ENCODE results near the gene STPG2.
"Not testable (repeated sequence)": the region's sequence is repeated elsewhere in the genome, so short reads cannot be mapped to it uniquely, and the experiment has no call there.

Gene STPG2

GRCh38 chr4:97950836-97951235, 192.4 kb downstream of the STPG2 start:
- no peak overlapping the region for H3K9ac ChIP-seq (ENCODE audit: low read depth, low read length)
- no peaks in the 10 kb centered on the region for H3K27me3 ChIP-seq (ENCODE audit: control insufficient read depth, insufficient read depth, low read length)

GRCh38 chr4:97942951-97943350, 200.3 kb downstream of the STPG2 start:
- Histone ChIP-seq H3K9me3 (ENCODE audit: control insufficient read depth, insufficient read depth, low read length) (peaks cover 8% of the 10 kb centered on the region; the same call in 1 of the 2 replicates), H3K27me3 (ENCODE audit: control insufficient read depth, insufficient read depth, low read length) (no peaks in the 10 kb centered on the region), H3K4me3 (ENCODE audit: low read depth, low read length) (no peak overlapping the region), H3K27ac (ENCODE audit: low read depth, low read length) (no peak overlapping the region), H3K36me3 (ENCODE audit: control insufficient read depth, insufficient read depth, low read length) (no peaks in the 10 kb centered on the region), H3K4me1 (ENCODE audit: control insufficient read depth, insufficient read depth, low read length) (no peaks in the 10 kb centered on the region), H3K9ac (ENCODE audit: low read depth, low read length) (no peak overlapping the region)

More at GRCh38 chr4:97950836-97951235, 192.4 kb downstream of the STPG2 start:
- H3K4me3 ChIP-seq (ENCODE audit: low read depth, low read length) = no peak overlapping the region
- no peak overlapping the region for H3K27ac ChIP-seq (ENCODE audit: low read depth, low read length)
- peaks cover 2% of the 10 kb centered on the region for H3K9me3 ChIP-seq (ENCODE audit: control insufficient read depth, insufficient read depth, low read length)
- no peaks in the 10 kb centered on the region for H3K36me3 ChIP-seq (ENCODE audit: control insufficient read depth, insufficient read depth, low read length)
- no peaks in the 10 kb centered on the region for H3K4me1 ChIP-seq (ENCODE audit: control insufficient read depth, insufficient read depth, low read length)

- H3K27me3 ChIP-seq (ENCODE audit: control insufficient read depth, insufficient read depth, low read length) = no peaks in the 10 kb centered on the region
- peaks cover 8% of the 10 kb centered on the region; the same call in 1 of the 2 replicates for H3K9me3 ChIP-seq (ENCODE audit: control insufficient read depth, insufficient read depth, low read length)
- H3K27ac ChIP-seq (ENCODE audit: low read depth, low read length) = no peak overlapping the region
- H3K4me1 ChIP-seq (ENCODE audit: control insufficient read depth, insufficient read depth, low read length) = no peaks in the 10 kb centered on the region
- H3K4me3 ChIP-seq (ENCODE audit: low read depth, low read length) = no peak overlapping the region
- H3K36me3 ChIP-seq (ENCODE audit: control insufficient read depth, insufficient read depth, low read length) = no peaks in the 10 kb centered on the region
- H3K9ac ChIP-seq (ENCODE audit: low read depth, low read length) = no peak overlapping the region
Observed at GRCh38 chr4:97942137-97942536, 201.1 kb downstream of the STPG2 start.

- Histone ChIP-seq H3K27ac (ENCODE audit: low read depth, low read length) (no peak overlapping the region), H3K4me1 (ENCODE audit: control insufficient read depth, insufficient read depth, low read length) (no peaks in the 10 kb centered on the region), H3K36me3 (ENCODE audit: control insufficient read depth, insufficient read depth, low read length) (no peaks in the 10 kb centered on the region), H3K27me3 (ENCODE audit: control insufficient read depth, insufficient read depth, low read length) (no peaks in the 10 kb centered on the region), H3K9ac (ENCODE audit: low read depth, low read length) (no peak overlapping the region), H3K4me3 (ENCODE audit: low read depth, low read length) (no peak overlapping the region), H3K9me3 (ENCODE audit: control insufficient read depth, insufficient read depth, low read length) (peaks cover 8% of the 10 kb centered on the region; the same call in 1 of the 2 replicates)
Observed at GRCh38 chr4:97938141-97938540, 205.1 kb downstream of the STPG2 start.

- Histone ChIP-seq H3K27ac (ENCODE audit: low read depth, low read length) (no peak overlapping the region), H3K4me1 (ENCODE audit: control insufficient read depth, insufficient read depth, low read length) (no peaks in the 10 kb centered on the region), H3K9me3 (ENCODE audit: control insufficient read depth, insufficient read depth, low read length) (no peaks in the 10 kb centered on the region)
Observed at GRCh38 chr4:97924341-97924958, 218.8 kb downstream of the STPG2 start.

GRCh38 chr4:97923096-97923495, 220.2 kb downstream of the STPG2 start:
- Histone ChIP-seq H3K4me3 (ENCODE audit: low read depth, low read length) (no peak overlapping the region), H3K36me3 (ENCODE audit: control insufficient read depth, insufficient read depth, low read length) (no peaks in the 10 kb centered on the region), H3K27ac (ENCODE audit: low read depth, low read length) (no peak overlapping the region), H3K9ac (ENCODE audit: low read depth, low read length) (no peak overlapping the region), H3K27me3 (ENCODE audit: control insufficient read depth, insufficient read depth, low read length) (no peaks in the 10 kb centered on the region), H3K9me3 (ENCODE audit: control insufficient read depth, insufficient read depth, low read length) (no peaks in the 10 kb centered on the region), H3K4me1 (ENCODE audit: control insufficient read depth, insufficient read depth, low read length) (no peaks in the 10 kb centered on the region)

More at GRCh38 chr4:97924341-97924958, 218.8 kb downstream of the STPG2 start:
- Histone ChIP-seq H3K27me3 (ENCODE audit: control insufficient read depth, insufficient read depth, low read length) (no peaks in the 10 kb centered on the region), H3K4me3 (ENCODE audit: low read depth, low read length) (no peak overlapping the region), H3K9ac (ENCODE audit: low read depth, low read length) (no peak overlapping the region), H3K36me3 (ENCODE audit: control insufficient read depth, insufficient read depth, low read length) (no peaks in the 10 kb centered on the region)

- no peaks in the 10 kb centered on the region for H3K4me1 ChIP-seq (ENCODE audit: control insufficient read depth, insufficient read depth, low read length)
- H3K27ac ChIP-seq (ENCODE audit: low read depth, low read length) = no peak overlapping the region
- H3K9me3 ChIP-seq (ENCODE audit: control insufficient read depth, insufficient read depth, low read length) = no peaks in the 10 kb centered on the region
- no peak overlapping the region for H3K4me3 ChIP-seq (ENCODE audit: low read depth, low read length)
- no peaks in the 10 kb centered on the region for H3K36me3 ChIP-seq (ENCODE audit: control insufficient read depth, insufficient read depth, low read length)
- H3K9ac ChIP-seq (ENCODE audit: low read depth, low read length) = no peak overlapping the region
- H3K27me3 ChIP-seq (ENCODE audit: control insufficient read depth, insufficient read depth, low read length) = no peaks in the 10 kb centered on the region
Observed at GRCh38 chr4:97917115-97917514, 226.2 kb downstream of the STPG2 start.

- Histone ChIP-seq H3K27me3 (ENCODE audit: control insufficient read depth, insufficient read depth, low read length) (no peaks in the 10 kb centered on the region), H3K27ac (ENCODE audit: low read depth, low read length) (no peak overlapping the region), H3K4me1 (ENCODE audit: control insufficient read depth, insufficient read depth, low read length) (peaks cover 2% of the 10 kb centered on the region), H3K4me3 (ENCODE audit: low read depth, low read length) (no peak overlapping the region), H3K9me3 (ENCODE audit: control insufficient read depth, insufficient read depth, low read length) (no peaks in the 10 kb centered on the region), H3K36me3 (ENCODE audit: control insufficient read depth, insufficient read depth, low read length) (no peaks in the 10 kb centered on the region), H3K9ac (ENCODE audit: low read depth, low read length) (no peak overlapping the region)
Observed at GRCh38 chr4:97912156-97912555, 231.1 kb downstream of the STPG2 start.

- H3K9ac ChIP-seq (ENCODE audit: low read depth, low read length) = no peak overlapping the region
- H3K9me3 ChIP-seq (ENCODE audit: control insufficient read depth, insufficient read depth, low read length) = no peaks in the 10 kb centered on the region
- H3K36me3 ChIP-seq (ENCODE audit: control insufficient read depth, insufficient read depth, low read length) = no peaks in the 10 kb centered on the region
- H3K4me3 ChIP-seq (ENCODE audit: low read depth, low read length) = no peak overlapping the region
- no peak overlapping the region for H3K27ac ChIP-seq (ENCODE audit: low read depth, low read length)
- peaks cover 2% of the 10 kb centered on the region for H3K4me1 ChIP-seq (ENCODE audit: control insufficient read depth, insufficient read depth, low read length)
- no peaks in the 10 kb centered on the region for H3K27me3 ChIP-seq (ENCODE audit: control insufficient read depth, insufficient read depth, low read length)
Observed at GRCh38 chr4:97911236-97911906, 231.9 kb downstream of the STPG2 start.

- no peak overlapping the region for H3K4me3 ChIP-seq (ENCODE audit: low read depth, low read length)
- H3K9me3 ChIP-seq (ENCODE audit: control insufficient read depth, insufficient read depth, low read length) = no peaks in the 10 kb centered on the region
- H3K27ac ChIP-seq (ENCODE audit: low read depth, low read length) = no peak overlapping the region
- no peak overlapping the region for H3K9ac ChIP-seq (ENCODE audit: low read depth, low read length)
- H3K4me1 ChIP-seq (ENCODE audit: control insufficient read depth, insufficient read depth, low read length) = peaks cover 2% of the 10 kb centered on the region
- no peaks in the 10 kb centered on the region for H3K27me3 ChIP-seq (ENCODE audit: control insufficient read depth, insufficient read depth, low read length)
- no peaks in the 10 kb centered on the region for H3K36me3 ChIP-seq (ENCODE audit: control insufficient read depth, insufficient read depth, low read length)
Observed at GRCh38 chr4:97910005-97910404, 233.3 kb downstream of the STPG2 start.

- not testable (repeated sequence) for H3K4me3 ChIP-seq (ENCODE audit: low read depth, low read length); H3K9me3 ChIP-seq (ENCODE audit: control insufficient read depth, insufficient read depth, low read length); H3K9ac ChIP-seq (ENCODE audit: low read depth, low read length); H3K27ac ChIP-seq (ENCODE audit: low read depth, low read length); H3K36me3 ChIP-seq (ENCODE audit: control insufficient read depth, insufficient read depth, low read length); H3K27me3 ChIP-seq (ENCODE audit: control insufficient read depth, insufficient read depth, low read length)
- peaks cover 12% of the 10 kb centered on the region; the same call in 1 of the 2 replicates for H3K4me1 ChIP-seq (ENCODE audit: control insufficient read depth, insufficient read depth, low read length)
Observed at GRCh38 chr4:97903436-97904189, 239.7 kb downstream of the STPG2 start.
